Measurements from ENCODE around the gene RMI1. TPM values are rescaled to one million over a fixed set of nuclear protein-coding genes. Genes with fewer than 3 reads are reported as not detected.
A peak's percentile ranks its signal among the peaks of the same experiment; 100 is the strongest.

RMI1 gene
- total RNA-seq, 1 donor from 2014 or later: 20.3 TPM

DNA sequence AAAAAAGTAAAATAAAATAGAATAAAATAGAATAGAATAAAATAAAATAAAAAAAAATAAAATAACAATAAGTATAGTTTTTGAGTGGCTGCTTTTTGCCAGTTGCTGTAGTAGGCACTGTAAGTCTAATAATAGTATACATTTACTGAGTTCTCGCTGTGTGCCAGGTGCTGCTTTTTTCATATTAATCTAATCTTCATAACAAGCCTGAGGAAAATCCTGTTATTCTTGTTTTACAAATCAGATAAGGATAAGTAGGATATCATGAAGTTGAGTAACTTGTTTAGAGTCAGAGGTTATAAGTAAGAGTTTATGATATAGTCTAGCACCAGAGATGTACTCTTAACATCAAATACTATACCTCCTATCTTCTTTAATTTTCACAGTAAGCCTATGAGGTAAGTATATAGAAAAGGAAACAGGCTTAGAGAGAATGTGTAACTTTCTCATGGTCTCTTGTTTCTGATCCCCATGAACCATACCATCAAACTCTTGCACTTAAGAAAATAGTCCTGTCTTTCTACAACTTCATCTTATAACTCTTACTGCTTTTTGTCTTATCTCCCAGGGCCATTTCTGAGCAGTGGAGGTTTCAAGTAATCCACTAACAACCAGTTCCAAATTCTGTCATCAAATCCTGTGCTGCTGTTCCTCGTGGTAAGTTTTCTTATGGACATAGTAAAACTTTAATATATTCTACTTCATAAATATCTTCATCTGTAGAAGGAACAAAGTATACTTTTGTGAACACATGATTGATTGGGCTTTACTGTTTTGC lies 18.7 kb downstream of the RMI1 start:
- Mint-ChIP-seq H3K27ac (peak overlapping the region; percentile 48), H3K4me1 (ENCODE audit: unreplicated experiment) (peaks cover 4% of the 10 kb centered on the region), H3K27me3 (no peaks in the 10 kb centered on the region)

DNA sequence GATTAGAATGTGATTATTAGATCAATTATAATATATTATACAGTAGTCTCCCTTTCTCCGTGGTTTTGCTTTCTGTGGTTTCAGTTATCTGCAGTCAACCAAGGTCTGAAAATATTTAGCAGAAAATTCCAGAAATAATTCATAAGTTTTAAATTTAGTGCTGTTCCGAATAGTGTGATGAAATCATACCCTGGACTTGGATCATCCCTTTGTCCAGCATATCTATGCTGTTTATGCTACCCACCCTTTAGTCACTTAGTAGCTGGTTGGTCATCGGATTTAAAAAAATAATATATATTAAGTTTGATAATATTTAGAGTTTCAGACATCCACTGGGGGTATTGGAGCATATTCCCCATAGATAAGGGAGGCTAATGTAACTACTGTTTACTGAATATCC lies 19.6 kb downstream of the RMI1 start:
- H3K27me3 Mint-ChIP-seq: no peaks in the 10 kb centered on the region
- peaks cover 4% of the 10 kb centered on the region for H3K4me1 Mint-ChIP-seq (ENCODE audit: unreplicated experiment)
- no peaks in the 10 kb centered on the region for H3K9me3 Mint-ChIP-seq
- no peak for DNase-seq (ENCODE audit: extremely low spot score, unreplicated experiment)
- H3K27ac Mint-ChIP-seq: no peak overlapping the region
- no peak overlapping the region for H3K4me3 Mint-ChIP-seq
- TF ChIP-seq, protein P1, sequence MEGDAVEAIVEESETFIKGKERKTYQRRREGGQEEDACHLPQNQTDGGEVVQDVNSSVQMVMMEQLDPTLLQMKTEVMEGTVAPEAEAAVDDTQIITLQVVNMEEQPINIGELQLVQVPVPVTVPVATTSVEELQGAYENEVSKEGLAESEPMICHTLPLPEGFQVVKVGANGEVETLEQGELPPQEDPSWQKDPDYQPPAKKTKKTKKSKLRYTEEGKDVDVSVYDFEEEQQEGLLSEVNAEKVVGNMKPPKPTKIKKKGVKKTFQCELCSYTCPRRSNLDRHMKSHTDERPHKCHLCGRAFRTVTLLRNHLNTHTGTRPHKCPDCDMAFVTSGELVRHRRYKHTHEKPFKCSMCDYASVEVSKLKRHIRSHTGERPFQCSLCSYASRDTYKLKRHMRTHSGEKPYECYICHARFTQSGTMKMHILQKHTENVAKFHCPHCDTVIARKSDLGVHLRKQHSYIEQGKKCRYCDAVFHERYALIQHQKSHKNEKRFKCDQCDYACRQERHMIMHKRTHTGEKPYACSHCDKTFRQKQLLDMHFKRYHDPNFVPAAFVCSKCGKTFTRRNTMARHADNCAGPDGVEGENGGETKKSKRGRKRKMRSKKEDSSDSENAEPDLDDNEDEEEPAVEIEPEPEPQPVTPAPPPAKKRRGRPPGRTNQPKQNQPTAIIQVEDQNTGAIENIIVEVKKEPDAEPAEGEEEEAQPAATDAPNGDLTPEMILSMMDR (conservative IDR thresholded peaks at IDR 0.05): no peak
- H3K36me3 Mint-ChIP-seq: peaks cover 21% of the 10 kb centered on the region

More for the DNA sequence above, 18.7 kb downstream of the RMI1 start:
- no peak for DNase-seq (ENCODE audit: extremely low spot score, unreplicated experiment)
- Mint-ChIP-seq H3K36me3 (peaks cover 18% of the 10 kb centered on the region), H3K9me3 (no peaks in the 10 kb centered on the region), H3K4me3 (peak overlapping the region; percentile 56)
- TF ChIP-seq, protein P1 (conservative IDR thresholded peaks at IDR 0.05): no peak

DNA sequence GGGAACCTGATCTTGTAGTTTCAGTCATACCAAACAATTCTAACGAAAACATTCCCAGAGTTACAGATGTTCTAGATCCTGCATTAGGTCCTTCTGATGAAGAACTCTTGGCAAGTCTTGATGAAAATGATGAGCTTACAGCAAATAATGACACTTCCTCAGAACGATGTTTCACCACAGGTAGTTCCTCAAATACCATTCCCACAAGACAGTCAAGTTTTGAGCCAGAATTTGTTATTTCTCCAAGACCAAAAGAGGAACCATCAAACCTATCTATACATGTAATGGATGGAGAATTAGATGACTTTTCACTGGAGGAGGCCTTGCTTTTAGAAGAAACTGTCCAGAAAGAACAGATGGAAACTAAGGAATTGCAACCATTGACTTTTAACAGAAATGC lies 21.0 kb downstream of the RMI1 start:
- H3K27ac Mint-ChIP-seq: no peak overlapping the region
- DNase-seq (ENCODE audit: extremely low spot score, unreplicated experiment): no peak
- no peaks in the 10 kb centered on the region for H3K27me3 Mint-ChIP-seq
- TF ChIP-seq, protein P1 (conservative IDR thresholded peaks at IDR 0.05): no peak
- no peaks in the 10 kb centered on the region for H3K9me3 Mint-ChIP-seq
- peaks cover 4% of the 10 kb centered on the region for H3K4me1 Mint-ChIP-seq (ENCODE audit: unreplicated experiment)
- H3K36me3 Mint-ChIP-seq: peaks cover 18% of the 10 kb centered on the region
- H3K4me3 Mint-ChIP-seq: no peak overlapping the region

- Mint-ChIP-seq H3K27ac (no peak overlapping the region), H3K4me1 (ENCODE audit: unreplicated experiment) (peaks cover 4% of the 10 kb centered on the region)
These were observed 21.7 kb downstream of the RMI1 start for GRCh38 chr9:84002344-84002743.

DNA sequence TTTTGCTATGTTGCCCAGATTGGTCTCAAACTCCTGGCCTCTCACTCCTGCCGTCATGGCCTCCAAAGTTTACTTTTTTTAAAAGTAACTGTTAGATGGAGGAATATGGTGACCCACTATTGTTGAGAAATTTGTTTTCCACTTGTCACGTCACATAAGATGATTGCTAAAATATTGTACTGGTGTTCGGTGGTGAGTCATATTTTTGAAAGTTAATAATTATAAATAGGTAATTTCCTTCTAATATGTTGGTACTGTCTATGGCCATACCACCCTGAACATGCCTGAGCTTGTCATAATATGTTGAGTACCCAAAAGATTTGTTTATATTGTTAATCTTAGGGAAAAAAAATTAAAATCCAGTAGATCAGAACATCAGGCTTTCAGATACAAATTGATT lies 22.6 kb downstream of the RMI1 start:
- TF ChIP-seq, protein P1 (conservative IDR thresholded peaks at IDR 0.05): no peak
- peaks cover 18% of the 10 kb centered on the region for H3K36me3 Mint-ChIP-seq
- peaks cover 4% of the 10 kb centered on the region for H3K4me1 Mint-ChIP-seq (ENCODE audit: unreplicated experiment)
- no peak overlapping the region for H3K4me3 Mint-ChIP-seq
- H3K9me3 Mint-ChIP-seq: no peaks in the 10 kb centered on the region
- no peak overlapping the region for H3K27ac Mint-ChIP-seq
- H3K27me3 Mint-ChIP-seq: no peaks in the 10 kb centered on the region
- DNase-seq (ENCODE audit: extremely low spot score, unreplicated experiment): no peak

More at GRCh38 chr9:84002344-84002743, 21.7 kb downstream of the RMI1 start:
- no peaks in the 10 kb centered on the region for H3K27me3 Mint-ChIP-seq
- no peak for DNase-seq (ENCODE audit: extremely low spot score, unreplicated experiment)
- no peak overlapping the region for H3K4me3 Mint-ChIP-seq
- TF ChIP-seq, protein P1 (conservative IDR thresholded peaks at IDR 0.05): no peak
- peaks cover 18% of the 10 kb centered on the region for H3K36me3 Mint-ChIP-seq
- H3K9me3 Mint-ChIP-seq: no peaks in the 10 kb centered on the region

Data from type B pancreatic cell (in vitro differentiated cells).